SK-N-SH treated with all-trans-retinoic acid at 6 μM for 48 hours (cell line): ENCODE results near the gene TEFM.

Experiments
- ARNTL ChIP-seq: fragments of 450-650 bp; formaldehyde crosslinking; IDR thresholded peaks from 2 replicates; pipeline ENCODE4 v1.5.0; 2020; ENCODE audit warnings: low read depth, mild to moderate bottlenecking, moderate library complexity, borderline replicate concordance
- RARB ChIP-seq: fragments of 250-450 bp; sonication (Bioruptor Pico); IDR thresholded peaks from 2 replicates; pipeline ENCODE4 v1.8.0; 2021; ENCODE audit warnings: mild to moderate bottlenecking, moderate library complexity

DNA sequence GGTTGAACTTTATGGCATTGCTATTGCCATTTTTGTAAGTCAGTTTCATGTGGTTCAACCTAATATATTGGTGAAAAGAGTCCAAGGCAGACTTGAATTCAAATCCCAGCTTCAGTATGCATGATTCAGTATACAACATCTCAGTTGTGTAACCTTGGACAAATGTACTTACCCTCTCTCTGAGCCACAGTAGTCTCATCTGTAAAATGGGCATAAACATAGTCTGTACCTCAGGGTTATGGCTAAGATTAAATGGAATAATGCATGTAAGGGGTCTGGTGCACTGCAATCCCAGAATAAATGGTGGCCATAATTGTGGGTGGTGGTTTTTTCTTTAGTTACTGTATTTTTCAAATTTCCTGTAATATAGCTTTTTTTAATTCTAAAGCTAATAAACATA is 11.0 kb upstream of the TEFM start:
- TF ChIP-seq RARB (CRISPR knock-in tag) (no peak), ARNTL (CRISPR knock-in tag) (no peak)
